Measurements from ENCODE around the gene GLRA3. TPM values are rescaled to one million over a fixed set of nuclear protein-coding genes. Genes with fewer than 3 reads are reported as not detected.

GLRA3 gene
- total RNA-seq, 6 experiments from 2014 or later, result not detected

- H3K27me3 ChIP-seq, result no peaks in the 10 kb centered on the region
- ATAC-seq (no peak), DNase-seq (no peak)
- no peak overlapping the region for H3K27ac ChIP-seq
- H3K4me1 ChIP-seq, result no peaks in the 10 kb centered on the region
- intact Hi-C loops (cut with DNase I), result no loop called here
- H3K4me3 ChIP-seq, result no peak overlapping the region
- TF ChIP-seq POLR2A (IDR thresholded peaks at IDR 0.05) (no peak), CTCF (IDR thresholded peaks at IDR 0.05) (no peak)
- H3K9me3 ChIP-seq, result no peaks in the 10 kb centered on the region
- 36% methylated on average over 4 of the region's 4 CpGs for WGBS (ENCODE audit: insufficient coverage, low coverage, low lambda C conversion rate, missing lambda C conversion rate)
- no peaks in the 10 kb centered on the region for H3K36me3 ChIP-seq
Observed at GRCh38 chr4:174672276-174672675, 156.8 kb downstream of the GLRA3 start.

GRCh38 chr4:174669270-174669669 lies 159.8 kb downstream of the GLRA3 start:
- H3K9me3 ChIP-seq, result no peaks in the 10 kb centered on the region
- no peaks in the 10 kb centered on the region for H3K4me1 ChIP-seq
- H3K36me3 ChIP-seq, result no peaks in the 10 kb centered on the region
- no peak for DNase-seq
- no peak overlapping the region for H3K4me3 ChIP-seq
- WGBS (ENCODE audit: insufficient coverage, low coverage, low lambda C conversion rate, missing lambda C conversion rate), result 61% methylated on average over 3 of the region's 3 CpGs
- no peaks in the 10 kb centered on the region for H3K27me3 ChIP-seq
- ATAC-seq, result no peak
- TF ChIP-seq CTCF (IDR thresholded peaks at IDR 0.05) (no peak), POLR2A (IDR thresholded peaks at IDR 0.05) (no peak)
- intact Hi-C loops (cut with DNase I), result no loop called here
- H3K27ac ChIP-seq, result no peak overlapping the region

GRCh38 chr4:174665799-174666198 lies 163.2 kb downstream of the GLRA3 start:
- no peaks in the 10 kb centered on the region for H3K4me1 ChIP-seq
- no peaks in the 10 kb centered on the region for H3K27me3 ChIP-seq
- intact Hi-C loops (cut with DNase I), result no loop called here
- DNase-seq, result no peak
- no peak overlapping the region for H3K27ac ChIP-seq
- no peaks in the 10 kb centered on the region for H3K36me3 ChIP-seq
- no peaks in the 10 kb centered on the region for H3K9me3 ChIP-seq
- TF ChIP-seq POLR2A (IDR thresholded peaks at IDR 0.05), result no peak
- no peak for TF ChIP-seq CTCF (IDR thresholded peaks at IDR 0.05)
- ATAC-seq, result no peak
- no peak overlapping the region for H3K4me3 ChIP-seq

- no peaks in the 10 kb centered on the region for H3K9me3 ChIP-seq
- H3K27ac ChIP-seq, result no peak overlapping the region
- TF ChIP-seq CTCF (IDR thresholded peaks at IDR 0.05) (no peak), POLR2A (IDR thresholded peaks at IDR 0.05) (no peak)
- no peak overlapping the region for H3K4me3 ChIP-seq
- H3K36me3 ChIP-seq, result no peaks in the 10 kb centered on the region
- ATAC-seq (no peak), DNase-seq (no peak)
- 26% methylated on average over 2 of the region's 2 CpGs for WGBS (ENCODE audit: insufficient coverage, low coverage, low lambda C conversion rate, missing lambda C conversion rate)
- intact Hi-C loops (cut with DNase I), result no loop called here
- H3K27me3 ChIP-seq, result no peaks in the 10 kb centered on the region
- no peaks in the 10 kb centered on the region for H3K4me1 ChIP-seq
Observed at GRCh38 chr4:174663216-174663615, 165.8 kb downstream of the GLRA3 start.

- no peak for DNase-seq
- H3K36me3 ChIP-seq, result no peaks in the 10 kb centered on the region
- H3K27me3 ChIP-seq, result no peaks in the 10 kb centered on the region
- no peaks in the 10 kb centered on the region for H3K4me1 ChIP-seq
- ATAC-seq, result no peak
- intact Hi-C loops (cut with DNase I), result no loop called here
- WGBS (ENCODE audit: insufficient coverage, low coverage, low lambda C conversion rate, missing lambda C conversion rate), result 39% methylated on average over 3 of the region's 3 CpGs
- H3K27ac ChIP-seq, result no peak overlapping the region
- H3K9me3 ChIP-seq, result no peaks in the 10 kb centered on the region
- no peak overlapping the region for H3K4me3 ChIP-seq
- TF ChIP-seq CTCF (IDR thresholded peaks at IDR 0.05) (no peak), POLR2A (IDR thresholded peaks at IDR 0.05) (no peak)
Observed at GRCh38 chr4:174658246-174658645, 170.8 kb downstream of the GLRA3 start.
